Right lobe of liver (tissue), 6 donors: ENCODE measurements around the gene GRM7. TPM values are rescaled to one million over a fixed set of nuclear protein-coding genes. Genes with fewer than 3 reads are reported as not detected.

Experiments
- ATAC-seq, 4 donors: fragments of 200-7000 bp; cut with Tn5 transposase; one replicate each; pipeline ENCODE4 v1.9.1; 2020; ENCODE audit warnings: mild to moderate bottlenecking in 4 of 4, moderate library complexity in 4 of 4
- DNase-seq, 3 donors: peaks; one replicate each; pipeline ENCODE4 v3.0.0-alpha.2; 2020
- H3K27ac ChIP-seq, 3 donors: fragments of 200-600 bp; one replicate each; pipeline ENCODE4 v1.8.0; 2022
- H3K27me3 ChIP-seq, 2 donors: fragments of 200-600 bp; one replicate each; pipeline ENCODE4 v1.8.0; 2022
- H3K36me3 ChIP-seq, 4 donors: fragments of 200-600 bp; sonication (generic) in 1 of 4; one replicate each; pipeline versions ENCODE4 v1.5.1 to v1.8.0; 2017 to 2022; ENCODE audit warnings: control low read depth in 1 of 4
- H3K4me1 ChIP-seq, 4 donors: fragments of 200-600 bp; sonication (generic) in 1 of 4; one replicate each; pipeline versions ENCODE4 v1.5.1 to v1.8.0; 2017 to 2022; ENCODE audit warnings: control low read depth in 1 of 4
- H3K4me3 ChIP-seq, 3 donors: fragments of 200-600 bp; one replicate each; pipeline ENCODE4 v1.8.0; 2022
- H3K9me3 ChIP-seq, 4 donors: fragments of 200-600 bp; sonication (generic) in 1 of 4; one replicate each; pipeline versions ENCODE4 v1.5.1 to v1.8.0; 2017 to 2022; ENCODE audit warnings: control low read depth in 1 of 4
- CTCF ChIP-seq, 4 donors: fragments of 200-600 bp in 3 of 4; fragments of 450-650 bp in 1 of 4; IDR thresholded peaks; one replicate each; pipeline versions ENCODE4 v1.5.1 to v1.8.0; 2016 to 2022; ENCODE audit warnings: antibody characterized with exemption in 4 of 4, mild to moderate bottlenecking in 2 of 4
- POLR2A ChIP-seq: fragments of 450-650 bp; IDR thresholded peaks from one replicate; pipeline ENCODE4 v1.6.1; 2017; ENCODE audit warnings: antibody characterized with exemption, mild to moderate bottlenecking
- WGBS: methylation state at CpG from one replicate; pipeline ENCODE4 v1.1.6; 2018; ENCODE audit warnings: low coverage, low lambda C conversion rate; ENCODE audit not compliant: insufficient coverage; ENCODE audit errors: missing lambda C conversion rate; 5-methylcytosine and 5-hydroxymethylcytosine counted together
- intact Hi-C, 2 donors: fragments of 100-400 bp; cut with DNase I; formaldehyde crosslinking; loops; one replicate each; pipeline versions ENCODE4 v1.11.2 to v1.14.1; 2022
- total RNA-seq, 6 experiments: library from RNA; depleted of rRNA in 2 of 6; stranded (reverse); fragments of >200 nt in 2 of 6; fragmentation: NEBNext Ultra II Directional in 3 of 6; extraction: Animal tissue kit (Norgen Biotek cat#: 25700) in 3 of 6; gene quantifications; one replicate each; pipeline versions ENCODE4 v1.1.0 to v1.2.4, GENCODE V29; 2016 to 2023
- donor health status: DM: no; HTN: yes; CAD: no.
- donor health status: DM: no; HTN: no; CAD: no.
- donor health status: DM: no; HTN: no; CAD: no.
- donor health status: DM: no; HTN: yes; CAD: no.
- donor health status: DM: no; HTN: yes; CAD: no.

The GRM7 gene
- total RNA-seq, 6 experiments from 2014 or later: 0.20 to 0.56 TPM; not detected in 4

GRCh38 chr3:7520593-7520992 lies 659.7 kb downstream of the GRM7 start:
- intact Hi-C loops: no loop called here
- Histone ChIP-seq H3K27me3 (no peaks in the 10 kb centered on the region), H3K4me3 (no peak overlapping the region), H3K36me3 (no peaks in the 10 kb centered on the region), H3K4me1 (no peaks in the 10 kb centered on the region), H3K9me3 (no peaks in the 10 kb centered on the region), H3K27ac (no peak overlapping the region)
- 78% methylated on average over 1 of the region's 1 CpG for WGBS
- DNase-seq: no peak
- no peak for ATAC-seq
- TF ChIP-seq POLR2A (no peak), CTCF (IDR thresholded peaks at IDR 0.05) (no peak)

- Histone ChIP-seq H3K9me3 (no peaks in the 10 kb centered on the region), H3K4me1 (no peaks in the 10 kb centered on the region), H3K36me3 (no peaks in the 10 kb centered on the region), H3K27ac (no peak overlapping the region), H3K27me3 (no peaks in the 10 kb centered on the region), H3K4me3 (no peak overlapping the region)
- DNase-seq (no peak), ATAC-seq (no peak)
- TF ChIP-seq CTCF (IDR thresholded peaks at IDR 0.05): no peak
- no peak for TF ChIP-seq POLR2A
- intact Hi-C loops: no loop called here
Measured at GRCh38 chr3:7536510-7536909, 675.6 kb downstream of the GRM7 start.

GRCh38 chr3:7536921-7537320 lies 676.0 kb downstream of the GRM7 start:
- Histone ChIP-seq H3K27me3 (no peaks in the 10 kb centered on the region), H3K36me3 (no peaks in the 10 kb centered on the region), H3K4me1 (no peaks in the 10 kb centered on the region), H3K9me3 (no peaks in the 10 kb centered on the region), H3K4me3 (no peak overlapping the region), H3K27ac (no peak overlapping the region)
- intact Hi-C loops: no loop called here
- no peak for TF ChIP-seq CTCF (IDR thresholded peaks at IDR 0.05)
- TF ChIP-seq POLR2A: no peak
- DNase-seq (no peak), ATAC-seq (no peak)
- 87% methylated on average over 1 of the region's 1 CpG for WGBS

GRCh38 chr3:7543294-7543880 lies 682.5 kb downstream of the GRM7 start:
- no peaks in the 10 kb centered on the region for H3K4me1 ChIP-seq
- H3K27me3 ChIP-seq: no peaks in the 10 kb centered on the region
- H3K9me3 ChIP-seq: no peaks in the 10 kb centered on the region
- H3K27ac ChIP-seq: no peak overlapping the region
- no peaks in the 10 kb centered on the region for H3K36me3 ChIP-seq
- intact Hi-C loops: no loop called here
- no peak overlapping the region for H3K4me3 ChIP-seq
- DNase-seq (no peak), ATAC-seq (no peak)
- WGBS: 47% methylated on average over 4 of the region's 5 CpGs
- TF ChIP-seq POLR2A: no peak
- no peak for TF ChIP-seq CTCF (IDR thresholded peaks at IDR 0.05)

GRCh38 chr3:7545334-7545733 lies 684.4 kb downstream of the GRM7 start:
- Histone ChIP-seq H3K4me3 (no peak overlapping the region), H3K27me3 (no peaks in the 10 kb centered on the region), H3K9me3 (no peaks in the 10 kb centered on the region), H3K4me1 (no peaks in the 10 kb centered on the region), H3K27ac (no peak overlapping the region), H3K36me3 (no peaks in the 10 kb centered on the region)
- TF ChIP-seq CTCF (IDR thresholded peaks at IDR 0.05): no peak
- TF ChIP-seq POLR2A: no peak
- ATAC-seq (no peak), DNase-seq (no peak)
- intact Hi-C loops: no loop called here
- WGBS: 68% methylated on average over 3 of the region's 3 CpGs
